M059J (cell line): Measurements from ENCODE around the gene KCNQ1. TPM values are rescaled to one million over a fixed set of nuclear protein-coding genes. Genes with fewer than 3 reads are reported as not detected.

ENCODE experiments used
- DNase-seq: peaks from one replicate; pipeline ENCODE4 v3.0.0-alpha.2; 2012; ENCODE audit warnings: low read depth
- total RNA-seq: library from RNA; depleted of rRNA; stranded (reverse); fragments of >200 nt; shearing (Covaris generic); gene quantifications from 2 replicates; pipeline ENCODE4 v1.2.3, GENCODE V29; 2014

KCNQ1 gene
- total RNA-seq, 1 experiment from 2014 or later: not detected

- no peak for DNase-seq
Measured at GRCh38 chr11:2836315-2837095, 391.7 kb downstream of the KCNQ1 start.

GRCh38 chr11:2837096-2837601, 392.3 kb downstream of the KCNQ1 start:
- peak; percentile 50 for DNase-seq

- no peak for DNase-seq
Measured at GRCh38 chr11:2837651-2838050, 392.8 kb downstream of the KCNQ1 start.

- no peak for DNase-seq
Measured at GRCh38 chr11:2838091-2838490, 393.3 kb downstream of the KCNQ1 start.

- DNase-seq: no peak
Measured at GRCh38 chr11:2838676-2839294, 394.0 kb downstream of the KCNQ1 start.

GRCh38 chr11:2839395-2839943, 394.7 kb downstream of the KCNQ1 start:
- no peak for DNase-seq

GRCh38 chr11:2841411-2842190, 396.8 kb downstream of the KCNQ1 start:
- DNase-seq: no peak

GRCh38 chr11:2842876-2843275, 398.1 kb downstream of the KCNQ1 start:
- no peak for DNase-seq

GRCh38 chr11:2843551-2843950, 398.7 kb downstream of the KCNQ1 start:
- DNase-seq: no peak

- no peak for DNase-seq
Measured at GRCh38 chr11:2844116-2844842, 399.5 kb downstream of the KCNQ1 start.

GRCh38 chr11:2844996-2845395, 400.2 kb downstream of the KCNQ1 start:
- no peak for DNase-seq

GRCh38 chr11:2846056-2846455, 401.2 kb downstream of the KCNQ1 start:
- no peak for DNase-seq

- DNase-seq: no peak
Measured at GRCh38 chr11:2846470-2846869, 401.7 kb downstream of the KCNQ1 start.

- no peak for DNase-seq
Measured at GRCh38 chr11:2847561-2847960, 402.8 kb downstream of the KCNQ1 start.

GRCh38 chr11:2848497-2848896, 403.7 kb downstream of the KCNQ1 start:
- DNase-seq: no peak

GRCh38 chr11:2849994-2850770, 405.4 kb downstream of the KCNQ1 start:
- no peak for DNase-seq

- DNase-seq: no peak
Measured at GRCh38 chr11:2853401-2853800, 408.6 kb downstream of the KCNQ1 start.

- DNase-seq: peak; percentile 28
Measured at GRCh38 chr11:2853997-2854560, 409.3 kb downstream of the KCNQ1 start.

GRCh38 chr11:2855162-2855561, 410.4 kb downstream of the KCNQ1 start:
- no peak for DNase-seq

- no peak for DNase-seq
Measured at GRCh38 chr11:2857276-2857675, 412.5 kb downstream of the KCNQ1 start.
